GM19468 (cell line): ENCODE measurements around the gene CZIB.
A peak's percentile ranks its signal among the peaks of the same experiment; 100 is the strongest.

Source experiments
- ATAC-seq: cut with Tn5 transposase; IDR thresholded peaks from one replicate; pipeline ENCODE4 v1.9.1; 2021; ENCODE audit warnings: mild to moderate bottlenecking, moderate library complexity, moderate number of reproducible peaks; ENCODE audit not compliant: unreplicated experiment; ENCODE audit errors: extremely low read depth

The CZIB gene

GRCh38 chr1:53220171-53220961 is at the start of gene CZIB:
Gene CZIB (minus strand): TSS chr1:53220634. CDS start chr1:53220575, 59 bp downstream.
- peak; percentile 78 for ATAC-seq

DNA sequence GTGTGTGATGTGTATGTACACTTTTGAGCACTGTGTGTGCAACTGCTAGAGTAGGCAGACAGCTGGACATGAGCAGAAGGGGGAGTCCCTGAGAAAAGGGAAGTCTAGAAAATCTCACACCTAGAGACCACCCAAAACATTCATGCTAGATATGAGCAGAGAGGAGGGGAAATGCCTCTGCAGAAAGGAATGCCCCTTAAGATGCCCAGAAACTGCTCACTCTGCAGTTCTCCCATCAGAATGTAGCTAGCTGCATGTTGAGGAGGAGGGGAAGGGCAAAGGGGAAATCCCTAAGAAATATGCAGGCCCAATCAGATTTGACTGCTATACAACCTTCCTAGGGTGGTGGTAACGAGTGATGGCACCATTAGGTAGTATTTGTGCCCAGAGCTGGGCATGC is 49.7 kb upstream of the CZIB start:
- no peak for ATAC-seq

DNA sequence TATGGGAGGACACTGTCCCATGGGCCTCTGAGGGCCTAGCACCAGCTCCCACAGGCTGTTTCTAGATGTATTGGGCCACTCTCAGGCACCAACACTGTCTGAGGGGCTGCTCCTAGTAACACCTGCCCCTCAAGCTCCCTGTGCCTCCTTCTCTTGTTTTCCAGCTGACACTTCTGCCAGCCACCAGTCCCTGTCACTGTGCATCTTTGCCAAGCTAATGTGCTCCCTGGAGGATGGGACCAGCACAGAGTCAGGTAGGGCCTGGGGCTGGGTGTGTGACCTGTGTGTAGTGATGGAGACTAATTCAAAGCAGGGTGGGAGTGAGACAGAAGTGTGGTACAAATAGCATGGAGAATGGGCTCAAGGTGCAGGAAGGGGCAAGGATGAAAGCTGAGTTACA is 47.3 kb upstream of the CZIB start:
- ATAC-seq: no peak

GRCh38 chr1:53266038-53266437 is 45.6 kb upstream of the CZIB start:
- ATAC-seq: no peak

DNA sequence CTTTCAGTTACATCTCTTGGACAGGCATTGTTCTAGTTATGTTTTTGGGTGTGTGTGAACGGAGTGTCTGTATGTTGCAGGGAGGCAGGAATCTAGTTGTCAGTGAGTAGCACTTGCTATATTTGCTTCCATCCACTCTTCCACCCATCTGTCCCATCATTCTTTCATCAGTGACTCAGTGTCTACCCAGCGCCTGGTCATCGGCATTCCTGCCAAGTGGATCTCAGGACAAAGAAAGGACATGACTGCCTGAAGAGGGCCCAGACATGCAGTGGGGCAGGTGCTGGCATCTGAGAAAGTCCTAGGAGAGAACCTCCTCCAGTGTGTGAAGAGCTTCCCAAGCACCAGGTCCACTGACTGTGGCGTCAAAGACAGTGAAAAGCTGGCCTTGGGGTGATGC is 45.1 kb upstream of the CZIB start:
- ATAC-seq: no peak

DNA sequence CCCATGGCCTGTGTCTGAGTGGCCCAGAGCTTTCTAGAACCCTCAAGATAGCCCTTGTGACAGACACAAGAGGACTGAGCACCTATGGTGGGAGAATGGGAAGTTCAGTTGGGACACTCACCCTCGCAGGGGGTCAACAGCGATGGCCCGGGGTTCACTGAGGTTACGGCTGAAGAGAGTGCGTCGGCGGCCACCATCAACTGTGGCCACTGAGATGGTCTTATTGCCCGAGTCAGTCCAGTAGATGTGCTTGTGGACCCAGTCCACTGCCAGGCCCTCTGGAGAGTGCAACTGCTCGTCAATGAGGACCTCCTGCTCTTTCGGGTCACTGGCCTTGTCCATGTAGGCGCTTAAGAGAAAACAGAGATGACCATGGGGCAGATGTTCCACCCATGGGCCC is 43.6 kb upstream of the CZIB start:
- no peak for ATAC-seq

DNA sequence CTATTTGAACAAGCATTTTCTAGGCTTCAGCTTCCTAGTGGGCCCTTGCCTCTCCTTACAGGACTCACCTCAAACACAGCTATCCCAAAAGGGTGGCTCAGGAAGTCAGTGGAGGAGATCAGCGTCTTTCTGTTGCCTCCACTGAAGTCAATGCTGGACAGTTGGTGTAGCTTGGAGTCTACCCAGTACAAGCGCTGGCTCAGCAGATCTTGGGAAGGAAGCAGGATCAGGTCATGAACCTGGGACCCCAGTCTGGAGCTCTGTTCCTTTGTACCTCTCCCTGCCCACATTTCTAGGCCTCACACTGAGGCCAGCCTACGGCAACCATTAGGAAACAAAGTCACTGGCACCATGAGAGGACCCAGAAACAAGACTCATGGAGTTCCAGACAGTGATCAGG is 41.6 kb upstream of the CZIB start:
- ATAC-seq: no peak

DNA sequence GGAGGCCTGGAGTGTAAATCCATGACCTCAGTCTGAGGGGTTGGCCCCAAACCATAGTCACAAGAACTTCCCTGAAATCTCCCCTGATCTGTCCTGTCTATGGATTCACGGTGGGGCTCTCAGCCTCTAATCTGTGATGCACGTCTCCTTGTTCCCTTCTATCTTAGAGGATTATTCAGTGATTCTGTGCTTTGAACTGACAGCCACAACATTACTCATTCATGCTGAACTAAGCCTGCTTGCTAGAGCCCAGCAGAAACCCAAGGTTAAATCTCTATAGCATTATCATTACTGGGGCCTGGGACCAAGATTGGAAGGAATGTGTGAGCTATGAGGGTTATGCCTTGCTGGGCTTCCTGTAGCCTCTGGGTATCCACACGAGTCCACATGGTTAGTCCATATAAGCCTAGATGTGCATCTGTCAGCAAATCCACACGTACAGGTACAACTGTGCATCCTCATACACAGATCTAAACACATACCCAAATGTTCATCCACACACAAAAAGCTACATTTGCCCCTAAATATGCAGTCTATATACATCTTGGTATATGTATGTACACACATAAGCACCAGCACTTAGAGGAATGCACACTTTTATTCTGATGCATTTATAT is 40.3 kb upstream of the CZIB start:
- ATAC-seq: no peak

DNA sequence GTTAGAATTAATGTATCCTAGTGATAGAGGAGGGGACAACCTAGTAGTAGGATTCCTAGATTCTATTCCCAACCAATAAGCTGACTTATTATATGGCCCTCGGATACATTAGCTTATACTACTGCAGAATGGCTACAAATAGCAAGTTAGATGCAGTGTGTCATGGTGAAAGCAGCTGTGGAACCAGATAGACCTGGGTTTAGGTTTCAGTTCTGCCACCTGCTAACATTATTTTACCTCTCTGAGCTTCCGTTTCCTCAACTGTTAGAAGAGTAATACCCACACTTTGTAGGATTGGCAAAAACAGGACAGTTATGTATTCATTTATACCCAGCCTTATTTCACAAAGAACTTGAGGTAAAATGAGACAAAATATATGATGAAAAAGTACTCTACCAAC is 39.5 kb upstream of the CZIB start:
- ATAC-seq: no peak

GRCh38 chr1:53258216-53258615 is 37.8 kb upstream of the CZIB start:
- ATAC-seq: no peak

DNA sequence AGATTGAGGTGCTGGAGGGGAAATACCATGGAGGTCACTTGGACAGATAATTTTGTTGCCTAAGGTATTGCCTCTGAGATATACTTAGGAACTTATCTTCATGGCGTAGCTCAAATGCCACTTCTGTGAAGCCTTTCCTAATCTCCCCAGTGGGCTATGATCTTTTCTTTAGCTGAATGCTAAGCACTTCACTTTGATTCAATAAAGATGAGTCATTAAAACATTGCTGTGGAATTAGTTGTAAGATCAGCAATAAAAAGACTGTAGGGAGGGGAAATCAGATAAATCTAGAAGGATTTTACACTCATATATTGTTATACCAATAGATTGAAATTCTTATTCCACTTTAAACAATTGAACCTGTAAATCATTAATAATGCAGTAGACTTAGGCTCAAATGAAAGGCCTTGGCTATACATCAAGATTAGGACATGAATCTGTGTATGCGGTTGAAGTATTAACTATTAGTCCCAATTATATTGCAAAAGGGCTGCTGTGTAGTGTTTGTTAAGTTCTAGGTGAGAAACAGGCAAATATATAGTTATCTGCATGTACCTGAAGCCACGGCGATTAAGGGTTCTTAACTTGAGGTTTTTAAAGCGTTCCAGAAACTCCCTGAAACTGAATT is 37.1 kb upstream of the CZIB start:
- no peak for ATAC-seq

DNA sequence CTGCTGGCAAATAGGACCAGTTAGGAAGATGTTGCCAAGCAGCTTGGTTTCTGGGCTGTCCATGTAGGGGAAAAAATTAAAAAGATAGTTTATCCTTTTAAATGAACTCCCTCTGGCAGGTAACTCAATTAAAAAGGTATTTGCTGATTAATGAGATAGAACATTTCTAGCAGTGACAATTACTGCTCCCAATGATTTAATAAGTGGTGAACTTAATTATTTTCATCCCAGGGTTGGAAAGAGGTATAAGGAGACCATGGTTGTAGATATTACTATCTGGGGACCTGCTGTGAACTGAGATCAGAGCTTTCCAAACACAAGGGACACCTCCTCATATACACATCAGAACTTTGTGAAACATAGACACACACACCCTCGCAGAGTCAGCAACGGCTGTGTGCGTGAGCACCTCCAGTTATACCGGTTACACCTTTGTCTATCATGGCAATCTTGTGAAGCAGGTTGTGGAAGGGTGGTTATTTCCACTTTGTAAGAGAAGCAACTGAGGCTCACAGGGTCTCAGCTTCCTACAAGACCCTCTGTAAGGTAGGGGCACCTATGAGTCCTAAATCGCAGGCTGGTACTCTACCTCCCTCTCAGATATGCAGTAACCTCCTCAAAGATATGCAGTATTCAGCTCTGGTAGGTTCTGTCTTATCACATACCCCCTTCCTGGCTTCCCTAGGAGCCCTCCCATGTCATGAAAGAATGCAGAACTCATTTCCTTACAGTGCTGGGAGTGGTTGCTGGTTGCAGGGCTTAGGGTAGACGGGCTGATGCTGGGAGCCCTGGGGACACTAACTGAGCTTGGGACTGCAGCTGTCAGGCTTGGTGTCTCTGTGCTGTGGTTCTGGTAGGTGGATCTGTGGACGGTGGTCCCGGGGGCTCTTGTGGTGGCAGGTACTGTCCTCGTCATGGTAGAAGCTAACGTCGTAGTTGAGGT is 36.3 kb upstream of the CZIB start:
- no peak for ATAC-seq

DNA sequence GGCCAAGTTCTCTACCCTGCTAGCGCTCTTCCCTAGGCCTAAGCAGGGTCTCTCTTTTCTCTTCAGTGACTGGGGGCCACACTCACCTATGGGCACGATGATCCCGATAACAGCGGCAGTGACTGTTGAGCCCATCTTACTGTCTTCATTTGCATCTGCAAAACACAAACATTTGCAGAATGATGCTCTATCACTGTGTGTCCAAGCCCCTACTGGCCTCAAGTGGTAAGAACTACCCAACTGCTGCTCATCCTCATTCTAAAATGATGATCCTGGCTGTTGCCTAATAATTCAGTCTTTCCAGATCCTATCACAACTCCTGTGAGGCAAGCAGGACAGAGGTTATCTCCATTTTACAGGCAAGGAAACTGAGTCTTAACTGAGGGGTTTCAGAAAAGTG is 34.6 kb upstream of the CZIB start:
- no peak for ATAC-seq

DNA sequence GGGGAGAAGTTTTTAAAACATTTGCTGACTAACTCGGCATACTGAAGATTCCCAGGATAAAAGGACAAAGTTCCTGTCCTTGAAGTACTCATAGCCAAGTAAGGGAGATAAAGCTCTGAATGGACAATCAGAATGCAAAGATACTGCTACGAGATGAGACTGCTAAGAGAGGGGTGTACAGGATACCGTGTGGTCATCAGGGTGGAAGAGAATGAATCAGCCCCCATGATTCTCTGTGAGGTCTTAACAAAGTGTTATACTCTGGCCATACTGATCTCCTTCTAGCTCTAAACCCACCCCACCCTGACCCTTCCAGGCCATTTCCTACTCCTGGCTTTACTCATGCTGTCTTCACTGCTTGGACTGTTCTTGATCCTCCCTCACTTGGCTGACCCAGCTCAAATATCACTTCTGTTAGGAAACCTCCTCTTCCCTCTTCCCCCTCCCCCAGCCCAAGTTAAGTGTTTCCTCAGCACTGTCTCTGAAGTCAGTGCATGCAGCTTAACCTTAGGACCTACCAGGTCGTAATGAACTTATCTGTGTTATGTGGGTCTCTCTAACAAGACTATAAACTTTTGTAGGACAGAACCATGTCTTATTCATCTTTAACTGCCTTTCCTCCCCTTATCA is 33.7 kb upstream of the CZIB start:
- ATAC-seq: no peak

DNA sequence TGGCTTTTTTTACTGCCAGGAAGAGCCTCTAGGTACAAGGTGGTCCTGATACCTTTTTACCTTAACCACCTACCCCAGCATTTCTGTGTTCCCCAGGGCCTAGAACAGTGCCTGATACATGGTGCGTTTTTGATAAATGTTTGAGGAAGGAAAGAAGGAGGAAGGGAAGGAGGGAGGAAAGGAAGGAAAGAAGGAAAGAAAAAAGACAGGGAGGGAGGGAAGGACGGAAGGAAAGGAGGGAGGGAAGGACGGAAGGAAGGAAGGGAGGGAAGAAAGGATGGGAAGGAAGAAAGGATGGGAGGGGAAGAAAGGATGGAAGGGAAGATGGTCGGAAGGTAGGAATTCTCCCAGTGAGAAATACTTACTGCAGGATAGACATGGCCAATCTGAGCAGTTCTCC is 29.9 kb upstream of the CZIB start:
- no peak for ATAC-seq

- no peak for ATAC-seq
Observed at GRCh38 chr1:53249706-53250105, 29.3 kb upstream of the CZIB start.

DNA sequence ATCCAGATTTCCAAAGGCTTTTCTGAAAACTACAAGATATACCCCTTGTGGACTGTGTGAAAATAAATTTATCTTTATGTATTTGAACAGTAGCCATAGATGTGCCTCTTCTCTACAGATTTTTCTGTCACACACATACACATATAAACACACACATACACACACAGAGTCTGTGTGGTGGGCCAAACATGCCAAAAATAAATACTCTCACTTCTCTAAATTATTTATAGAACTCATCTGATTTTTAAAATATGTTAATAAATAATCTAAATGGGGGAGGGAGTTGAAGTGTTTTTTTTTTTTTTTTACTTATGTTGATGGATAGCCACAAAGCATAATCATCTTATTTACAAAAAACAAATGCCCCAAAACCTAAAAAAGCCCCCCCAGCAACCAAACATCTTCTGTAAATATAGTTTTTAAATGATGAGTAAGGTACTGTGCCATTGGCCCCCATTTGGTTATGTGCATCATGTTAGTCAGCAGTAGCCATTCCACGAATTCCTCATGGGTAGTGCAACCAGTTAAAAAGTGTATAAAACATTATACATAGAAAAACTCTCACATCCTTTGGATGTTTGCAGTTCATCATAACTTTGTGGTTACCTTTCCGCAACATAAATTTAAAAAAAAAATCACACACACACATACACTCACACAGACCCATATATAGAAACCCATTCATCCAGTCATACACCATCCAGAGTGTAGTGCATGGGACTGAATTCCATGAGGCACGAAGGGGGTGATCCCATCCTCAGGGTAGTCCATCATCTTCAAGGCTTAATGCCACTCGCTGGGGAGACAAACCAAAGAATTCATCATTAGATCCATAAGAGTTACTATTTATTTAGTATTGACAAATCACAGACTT is 26.1 kb upstream of the CZIB start:
- no peak for ATAC-seq

DNA sequence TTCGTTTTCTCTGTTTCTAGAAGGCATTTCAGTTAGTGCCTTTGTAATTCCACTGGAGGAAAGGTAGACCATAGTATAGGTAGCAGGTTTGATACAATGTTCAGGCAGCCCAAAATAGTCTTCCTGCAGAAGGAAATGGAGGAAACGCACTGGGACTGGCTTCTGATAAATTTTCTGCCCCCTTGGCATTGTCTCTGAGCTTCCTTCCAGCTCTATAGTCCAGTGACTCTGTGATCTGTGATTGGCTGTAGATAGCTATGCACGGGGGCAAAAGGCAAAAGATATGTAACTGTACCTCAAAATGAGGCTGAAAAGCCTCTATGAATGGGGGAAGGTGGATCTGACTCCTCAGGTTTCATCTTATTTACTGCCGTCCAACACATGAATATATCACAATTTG is 23.7 kb upstream of the CZIB start:
- ATAC-seq: no peak

GRCh38 chr1:53242381-53242780 is 21.9 kb upstream of the CZIB start:
- no peak for ATAC-seq
